NB4 (cell line): Measurements from ENCODE around the gene GDI2.
"Not testable (repeated sequence)": the region's sequence is repeated elsewhere in the genome, so short reads cannot be mapped to it uniquely, and the experiment has no call there.

Experiments
- DNase-seq: peaks from one replicate; pipeline ENCODE4 v3.0.0; 2010; ENCODE audit warnings: low read depth
- H3K4me3 ChIP-seq: one replicate; pipeline ENCODE4 v1.5.1; 2011; ENCODE audit warnings: mild to moderate bottlenecking, low read depth, low read length, moderate library complexity
- CTCF ChIP-seq: IDR thresholded peaks from one replicate; pipeline ENCODE4 v1.5.1; 2012; ENCODE audit warnings: low read depth, low read length
- MAX ChIP-seq: IDR thresholded peaks from 2 replicates; pipeline ENCODE4 v1.6.1; 2011; ENCODE audit warnings: low read depth, low read length
- MYC ChIP-seq: IDR thresholded peaks from 2 replicates; pipeline ENCODE4 v1.6.1; 2011; ENCODE audit warnings: low read depth, low read length
- POLR2A ChIP-seq: IDR thresholded peaks from 2 replicates; pipeline ENCODE4 v1.6.1; 2011; ENCODE audit warnings: mild to moderate bottlenecking; ENCODE audit not compliant: insufficient read length; ENCODE audit errors: extremely low read depth

GDI2 gene

GRCh38 chr10:5830629-5831445 lies 17.6 kb upstream of the GDI2 start:
- TF ChIP-seq CTCF (no peak), POLR2A (no peak), MYC (no peak), MAX (no peak)
- no peak overlapping the region for H3K4me3 ChIP-seq
- no peak for DNase-seq

DNA sequence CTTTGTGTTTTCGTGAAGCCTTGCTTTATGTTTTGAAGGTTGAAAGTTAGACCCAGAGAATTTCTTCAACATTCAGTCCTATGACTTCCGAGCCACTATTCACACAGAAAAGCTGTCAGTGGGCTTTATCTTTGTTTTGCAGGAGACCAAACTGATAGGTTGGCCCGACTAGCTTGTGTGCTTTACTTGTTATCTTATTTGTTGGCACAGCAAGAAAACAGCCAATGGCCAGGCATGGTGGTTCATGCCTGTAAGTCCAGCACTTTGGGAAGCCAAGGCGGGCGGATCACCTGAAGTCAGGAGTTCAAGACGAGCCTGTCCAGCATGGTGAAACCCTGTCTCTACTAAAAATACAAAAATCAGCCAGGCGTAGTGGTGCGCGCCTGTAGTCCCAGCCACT lies 16.0 kb upstream of the GDI2 start:
- TF ChIP-seq MAX = no peak
- no peak for TF ChIP-seq MYC
- TF ChIP-seq CTCF = no peak
- TF ChIP-seq POLR2A = no peak
- no peak overlapping the region for H3K4me3 ChIP-seq
- no peak for DNase-seq

DNA sequence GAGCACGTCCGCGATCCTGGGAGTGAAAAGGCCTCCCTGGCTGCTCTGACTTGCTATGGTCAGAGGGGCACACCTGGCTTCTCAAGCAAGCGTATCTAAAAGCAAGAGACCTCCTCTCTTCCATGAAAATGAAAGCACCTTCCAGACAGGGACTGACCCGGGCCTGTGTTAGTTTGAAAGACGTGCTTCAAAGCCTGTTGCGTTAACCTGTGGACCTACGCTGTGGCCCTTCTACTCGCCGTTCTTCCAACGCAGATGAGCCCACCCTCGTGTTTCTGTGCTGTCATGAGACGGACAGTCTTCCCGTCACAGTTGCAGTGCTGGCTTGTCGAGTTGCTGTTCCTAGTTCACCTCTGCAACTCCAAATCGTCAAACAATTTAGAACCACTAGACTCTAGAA lies 15.5 kb upstream of the GDI2 start:
- TF ChIP-seq POLR2A (no peak), MAX (no peak), CTCF (no peak), MYC (no peak)
- no peak for DNase-seq
- no peak overlapping the region for H3K4me3 ChIP-seq

- no peak overlapping the region for H3K4me3 ChIP-seq
- no peak for TF ChIP-seq POLR2A
- TF ChIP-seq MYC = no peak
- no peak for TF ChIP-seq MAX
- TF ChIP-seq CTCF = no peak
Measured at GRCh38 chr10:5827841-5828240, 14.6 kb upstream of the GDI2 start.

DNA sequence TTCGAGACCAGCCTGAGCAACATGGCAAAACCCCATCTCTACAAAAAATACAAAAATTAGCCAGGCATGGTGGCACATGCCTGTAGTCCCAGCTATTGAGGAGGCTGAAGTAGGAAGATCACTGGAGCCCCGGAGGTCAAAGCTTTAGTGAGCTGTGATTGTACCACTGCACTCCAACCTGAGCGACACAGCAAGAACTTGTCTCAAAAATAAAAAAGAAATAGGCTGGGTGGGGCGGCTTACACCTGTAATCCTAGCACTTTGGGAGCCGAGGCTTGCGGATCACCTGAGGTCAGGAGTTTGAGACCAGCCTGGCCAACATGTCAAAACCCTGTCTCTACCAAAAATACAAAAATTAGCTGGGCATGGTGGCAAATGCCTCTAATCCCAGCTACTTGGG lies 13.3 kb upstream of the GDI2 start:
- not testable (repeated sequence) for DNase-seq, H3K4me3 ChIP-seq

More at GRCh38 chr10:5827841-5828240, 14.6 kb upstream of the GDI2 start:
- DNase-seq = no peak

GRCh38 chr10:5818894-5819293 lies 5.7 kb upstream of the GDI2 start:
- no peak for TF ChIP-seq CTCF
- no peak for TF ChIP-seq POLR2A
- TF ChIP-seq MYC = no peak
- TF ChIP-seq MAX = no peak
- DNase-seq = no peak
- no peak overlapping the region for H3K4me3 ChIP-seq
